ENCODE measurements around the gene LCE5A. TPM values are rescaled to one million over a fixed set of nuclear protein-coding genes. Genes with fewer than 3 reads are reported as not detected.

LCE5A gene, protein sequence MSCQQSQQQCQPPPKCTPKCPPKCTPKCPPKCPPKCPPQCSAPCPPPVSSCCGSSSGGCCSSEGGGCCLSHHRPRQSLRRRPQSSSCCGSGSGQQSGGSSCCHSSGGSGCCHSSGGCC
- total RNA-seq: not detected in 2 replicates

DNA sequence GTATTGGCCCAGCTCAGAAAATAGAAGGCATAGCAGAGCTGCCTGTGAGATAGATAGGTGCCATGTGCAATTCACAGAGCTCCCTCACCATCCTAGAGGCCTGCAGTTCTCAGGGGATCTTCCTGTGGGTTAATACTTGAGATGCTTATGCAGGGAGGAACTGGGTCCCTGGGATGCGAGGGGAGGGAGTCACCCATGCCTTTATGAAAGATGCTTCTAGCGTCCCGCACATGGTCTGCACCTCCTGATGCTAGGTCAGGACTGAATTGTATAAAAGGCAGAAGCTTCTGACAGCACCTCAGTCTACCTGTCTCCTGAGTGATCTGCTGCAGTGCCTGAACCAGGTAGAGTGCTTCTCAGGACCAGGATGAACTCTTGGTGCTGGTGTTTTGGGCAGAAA is at the start of gene LCE5A:
LCE5A (plus strand) TSS at position 301 of the 400 bp plus-strand sequence. CDS start 732 bp downstream, outside the sequence.

Other genes with a start within 250 kb of the LCE5A start
- not detected in 2 replicates for gene FLG, start 185.6 kb upstream of the LCE5A start, total RNA-seq
- not detected in 2 replicates for gene FLG2, start 150.8 kb upstream of the LCE5A start, total RNA-seq
- gene CRNN, start 96.5 kb upstream of the LCE5A start, total RNA-seq: not detected in 2 replicates
- gene CRCT1, start 3.7 kb downstream of the LCE5A start, total RNA-seq: not detected in 2 replicates
- gene LCE3E, start 56.0 kb downstream of the LCE5A start, total RNA-seq: not detected in 2 replicates
- not detected in 2 replicates for gene LCE3D, start 69.7 kb downstream of the LCE5A start, total RNA-seq
- gene LCE3C, start 89.4 kb downstream of the LCE5A start, total RNA-seq: not detected in 2 replicates
- not detected in 2 replicates for gene LCE3B, start 103.0 kb downstream of the LCE5A start, total RNA-seq
- gene LCE3A, start 112.3 kb downstream of the LCE5A start, total RNA-seq: not detected in 2 replicates
- not detected in 2 replicates for gene LCE2D, start 152.6 kb downstream of the LCE5A start, total RNA-seq
- gene LCE2C, start 164.5 kb downstream of the LCE5A start, total RNA-seq: not detected in 2 replicates
- not detected in 2 replicates for gene LCE2B, start 175.3 kb downstream of the LCE5A start, total RNA-seq
- gene LCE2A, start 187.5 kb downstream of the LCE5A start, total RNA-seq: not detected in 2 replicates
- gene LCE4A, start 197.4 kb downstream of the LCE5A start, total RNA-seq: not detected in 2 replicates
- gene KPRP, start 247.2 kb downstream of the LCE5A start, total RNA-seq: not detected in 2 replicates